Natural killer cell (primary cell): Measurements from ENCODE around the gene ZNF749. TPM values are rescaled to one million over a fixed set of nuclear protein-coding genes. Genes with fewer than 3 reads are reported as not detected.

ENCODE experiments used
- ATAC-seq, 3 donors: fragments of 150-1000 bp in 2 of 3; fragments of 200-7000 bp in 1 of 3; cut with Tn5 transposase; 1 replicate in 1 of 3; 2 replicates in 2 of 3; pipeline ENCODE4 v1.10.0; 2021; ENCODE audit warnings: mild to moderate bottlenecking in 2 of 3, moderate library complexity in 2 of 3
- DNase-seq, 2 donors: peaks; one replicate each; pipeline versions ENCODE4 v3.0.0 to v3.0.0-alpha.2; 2013 to 2021; ENCODE audit warnings: mixed read lengths in 1 of 2
- H3K27ac ChIP-seq: one replicate; pipeline ENCODE4 v1.5.1; 2013; ENCODE audit warnings: mild to moderate bottlenecking, low read length
- H3K27me3 ChIP-seq: one replicate; pipeline ENCODE4 v1.6.1; 2013; ENCODE audit warnings: low read length; ENCODE audit not compliant: control insufficient read depth, insufficient read depth
- H3K36me3 ChIP-seq: one replicate; pipeline ENCODE4 v1.6.1; 2013; ENCODE audit warnings: low read length; ENCODE audit not compliant: control insufficient read depth, insufficient read depth
- H3K4me1 ChIP-seq: one replicate; pipeline ENCODE4 v1.6.1; 2013; ENCODE audit warnings: low read length; ENCODE audit not compliant: control insufficient read depth, insufficient read depth
- H3K4me3 ChIP-seq: one replicate; pipeline ENCODE4 v1.5.1; 2013; ENCODE audit warnings: low read length
- H3K9me3 ChIP-seq: one replicate; pipeline ENCODE4 v1.6.1; 2013; ENCODE audit warnings: low read length; ENCODE audit not compliant: control insufficient read depth, insufficient read depth
- H3K27ac Mint-ChIP-seq, 2 donors: one replicate each; pipeline ENCODE4 v1.8.0; 2022; ENCODE audit warnings: mild to moderate bottlenecking in 2 of 2, mixed read lengths in 2 of 2, moderate library complexity in 1 of 2
- H3K27me3 Mint-ChIP-seq, 2 donors: one replicate each; pipeline ENCODE4 v1.8.0; 2022; ENCODE audit warnings: low read depth in 2 of 2, mixed read lengths in 2 of 2
- H3K36me3 Mint-ChIP-seq: one replicate; pipeline ENCODE4 v1.8.0; 2022; ENCODE audit warnings: mixed read lengths
- H3K4me1 Mint-ChIP-seq, 2 donors: one replicate each; pipeline ENCODE4 v1.8.0; 2022; ENCODE audit warnings: mixed read lengths in 2 of 2
- H3K4me3 Mint-ChIP-seq: one replicate; pipeline ENCODE4 v1.8.0; 2022; ENCODE audit warnings: mild to moderate bottlenecking, moderate library complexity, mixed read lengths
- H3K9me3 Mint-ChIP-seq, 2 donors: one replicate each; pipeline ENCODE4 v1.8.0; 2022; ENCODE audit warnings: mixed read lengths in 2 of 2
- WGBS: methylation state at CpG from one replicate; pipeline ENCODE4 v1.1.7; 2013; ENCODE audit warnings: missing lambda C conversion rate; ENCODE audit not compliant: insufficient coverage; 5-methylcytosine and 5-hydroxymethylcytosine counted together
- intact Hi-C: fragments of 100-400 bp; cut with micrococcal nuclease; formaldehyde crosslinking; loops from one replicate; pipeline ENCODE4 v1.14.2; 2022
- total RNA-seq, 4 donors: library from RNA; stranded (reverse); fragments of 120-200 nt in 1 of 4; gene quantifications; one replicate each; pipeline versions ENCODE4 v1.2.3 to v1.2.4, GENCODE V29; 2013 to 2022
- TF ChIP-seq, protein P1 (sequence below): fragments of 200-600 bp; IDR thresholded peaks from one replicate; pipeline ENCODE4 v1.8.0; 2022; ENCODE audit warnings: antibody characterized with exemption

Gene ZNF749
- 1 to 10 TPM; 7.0 to 9.8 (median 7.8) TPM for total RNA-seq
- 14.1 TPM for total RNA-seq (2013)

DNA sequence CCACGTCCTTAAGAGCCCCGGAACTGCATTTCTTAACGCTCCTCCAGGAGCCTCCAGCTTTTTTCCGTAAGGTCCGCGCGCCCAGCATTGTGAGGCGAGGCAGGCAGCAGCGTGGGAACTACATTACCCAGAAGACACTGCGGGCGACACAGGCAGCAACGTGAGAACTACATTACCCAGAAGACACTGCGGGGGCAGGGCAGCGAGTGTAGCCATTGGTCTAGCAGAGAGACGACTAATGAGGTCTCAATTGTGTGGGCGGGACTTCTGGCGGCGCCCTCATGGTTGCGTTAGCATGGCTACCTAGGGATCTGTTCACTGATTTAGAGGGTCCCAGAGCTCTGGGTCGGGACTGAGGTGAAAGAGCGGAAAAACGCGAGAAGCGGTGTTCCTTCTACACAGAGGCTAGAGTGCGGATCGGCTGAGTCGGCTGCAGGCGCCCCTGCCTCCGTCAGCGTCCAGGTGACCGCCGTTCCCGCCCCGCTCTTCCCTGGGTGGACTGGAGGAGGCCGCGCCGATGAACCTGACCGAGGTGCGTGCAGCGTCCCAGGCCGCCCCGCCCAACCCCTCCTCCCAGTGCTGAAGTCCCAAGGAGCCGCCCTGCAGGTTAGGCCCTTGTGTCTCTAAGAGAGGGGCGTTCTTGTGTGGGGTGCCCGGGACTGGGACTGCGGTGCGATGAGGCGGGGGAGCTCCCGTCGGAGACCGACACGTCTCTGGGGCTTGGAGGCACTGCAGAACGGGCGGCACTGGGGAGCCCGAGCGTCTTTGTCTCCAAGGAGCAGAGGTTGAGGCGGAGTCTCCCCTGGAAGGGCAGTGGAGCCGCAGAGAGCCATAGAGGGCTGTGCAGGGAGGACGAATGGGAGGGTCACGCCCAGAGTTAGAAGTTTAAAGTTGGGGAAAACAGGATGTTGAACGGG is at the start of gene ZNF749:
Gene ZNF749, plus strand, starts transcription at position 264 of the 917 bp plus-strand sequence. Its CDS starts 254 bp downstream, at position 518.
- H3K4me1 ChIP-seq: peaks cover 14% of the 10 kb centered on the region
- DNase-seq: peak; percentile 92 to 99
- H3K4me3 Mint-ChIP-seq: peak within 1 kb of the TSS; percentile 99
- H3K27me3 ChIP-seq: no peaks in the 10 kb centered on the region
- no peaks in the 10 kb centered on the region for H3K36me3 ChIP-seq
- peaks cover 0 to 2% of the 10 kb centered on the region in 2 donors for H3K27me3 Mint-ChIP-seq
- TF ChIP-seq, protein P1, sequence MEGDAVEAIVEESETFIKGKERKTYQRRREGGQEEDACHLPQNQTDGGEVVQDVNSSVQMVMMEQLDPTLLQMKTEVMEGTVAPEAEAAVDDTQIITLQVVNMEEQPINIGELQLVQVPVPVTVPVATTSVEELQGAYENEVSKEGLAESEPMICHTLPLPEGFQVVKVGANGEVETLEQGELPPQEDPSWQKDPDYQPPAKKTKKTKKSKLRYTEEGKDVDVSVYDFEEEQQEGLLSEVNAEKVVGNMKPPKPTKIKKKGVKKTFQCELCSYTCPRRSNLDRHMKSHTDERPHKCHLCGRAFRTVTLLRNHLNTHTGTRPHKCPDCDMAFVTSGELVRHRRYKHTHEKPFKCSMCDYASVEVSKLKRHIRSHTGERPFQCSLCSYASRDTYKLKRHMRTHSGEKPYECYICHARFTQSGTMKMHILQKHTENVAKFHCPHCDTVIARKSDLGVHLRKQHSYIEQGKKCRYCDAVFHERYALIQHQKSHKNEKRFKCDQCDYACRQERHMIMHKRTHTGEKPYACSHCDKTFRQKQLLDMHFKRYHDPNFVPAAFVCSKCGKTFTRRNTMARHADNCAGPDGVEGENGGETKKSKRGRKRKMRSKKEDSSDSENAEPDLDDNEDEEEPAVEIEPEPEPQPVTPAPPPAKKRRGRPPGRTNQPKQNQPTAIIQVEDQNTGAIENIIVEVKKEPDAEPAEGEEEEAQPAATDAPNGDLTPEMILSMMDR: no peak
- peak within 1 kb of the TSS; percentile 70 for H3K27ac ChIP-seq
- intact Hi-C loops: loop anchor here (1.0 kb wide), 5 partner anchors 24 to 246 kb away; partner anchors contain the start of genes ZNF17, ZNF548, ZNF550 and ZNF551
- peak within 1 kb of the TSS; percentile 87 to 88 for H3K27ac Mint-ChIP-seq
- peak; percentile 99 to 100 (median 100) for ATAC-seq
- peaks cover 21 to 41% of the 10 kb centered on the region in 2 donors for H3K4me1 Mint-ChIP-seq
- peak within 1 kb of the TSS; percentile 62 for H3K4me3 ChIP-seq
- no peaks in the 10 kb centered on the region for H3K9me3 ChIP-seq
- H3K36me3 Mint-ChIP-seq: peaks cover 9% of the 10 kb centered on the region
- peaks cover 2 to 3% of the 10 kb centered on the region in 2 donors for H3K9me3 Mint-ChIP-seq
- under 1% methylated on average over 61 of the region's 61 CpGs for WGBS

DNA sequence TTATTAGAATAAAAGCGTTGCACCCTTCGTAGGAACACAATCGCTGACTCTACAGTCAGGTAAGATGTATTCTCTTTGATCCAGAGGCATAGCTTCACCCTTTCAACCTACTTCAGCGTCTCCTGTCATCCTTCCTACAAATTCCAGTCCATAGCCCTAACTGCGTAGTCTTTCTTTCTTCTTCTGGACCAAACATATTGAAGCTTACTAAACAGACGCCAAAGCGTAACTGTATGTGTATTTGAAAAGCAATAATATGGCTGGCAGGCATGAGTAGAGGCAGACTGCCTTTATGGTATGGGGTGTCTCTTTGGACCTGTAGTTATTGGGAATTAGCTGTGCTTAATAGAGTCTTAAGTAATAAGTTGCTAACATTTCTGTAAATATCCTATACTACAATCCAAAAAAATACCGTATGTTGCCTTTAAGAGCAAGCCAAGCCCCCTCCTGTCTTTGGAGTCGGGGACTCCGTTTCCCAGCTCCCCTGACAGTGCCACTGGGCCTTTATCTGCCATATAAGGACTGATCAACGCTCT is 45.9 kb upstream of the ZNF749 start:
- WGBS: 59% methylated on average over 10 of the region's 11 CpGs
- Histone ChIP-seq H3K27me3 (no peaks in the 10 kb centered on the region), H3K9me3 (no peaks in the 10 kb centered on the region), H3K4me3 (peak overlapping the region; percentile 81), H3K27ac (peak overlapping the region; percentile 95), H3K36me3 (peaks cover 8% of the 10 kb centered on the region), H3K4me1 (peaks cover 19% of the 10 kb centered on the region)
- Mint-ChIP-seq H3K27me3 (peaks cover 0 to 4% of the 10 kb centered on the region in 2 donors), H3K27ac (peak overlapping the region; percentile 97 to 98), H3K4me1 (peaks cover 30 to 43% of the 10 kb centered on the region in 2 donors), H3K9me3 (no peaks in the 10 kb centered on the region), H3K4me3 (peak overlapping the region; percentile 94), H3K36me3 (peaks cover 3% of the 10 kb centered on the region)
- TF ChIP-seq, protein P1: no peak
- ATAC-seq: no peak
- DNase-seq: no peak
- intact Hi-C loops: loop anchor here (1.0 to 10.0 kb wide), 6 partner anchors 22 to 616 kb away; partner anchors contain the start of genes TRAPPC2B, ZNF17, ZNF304 and ZNF547

DNA sequence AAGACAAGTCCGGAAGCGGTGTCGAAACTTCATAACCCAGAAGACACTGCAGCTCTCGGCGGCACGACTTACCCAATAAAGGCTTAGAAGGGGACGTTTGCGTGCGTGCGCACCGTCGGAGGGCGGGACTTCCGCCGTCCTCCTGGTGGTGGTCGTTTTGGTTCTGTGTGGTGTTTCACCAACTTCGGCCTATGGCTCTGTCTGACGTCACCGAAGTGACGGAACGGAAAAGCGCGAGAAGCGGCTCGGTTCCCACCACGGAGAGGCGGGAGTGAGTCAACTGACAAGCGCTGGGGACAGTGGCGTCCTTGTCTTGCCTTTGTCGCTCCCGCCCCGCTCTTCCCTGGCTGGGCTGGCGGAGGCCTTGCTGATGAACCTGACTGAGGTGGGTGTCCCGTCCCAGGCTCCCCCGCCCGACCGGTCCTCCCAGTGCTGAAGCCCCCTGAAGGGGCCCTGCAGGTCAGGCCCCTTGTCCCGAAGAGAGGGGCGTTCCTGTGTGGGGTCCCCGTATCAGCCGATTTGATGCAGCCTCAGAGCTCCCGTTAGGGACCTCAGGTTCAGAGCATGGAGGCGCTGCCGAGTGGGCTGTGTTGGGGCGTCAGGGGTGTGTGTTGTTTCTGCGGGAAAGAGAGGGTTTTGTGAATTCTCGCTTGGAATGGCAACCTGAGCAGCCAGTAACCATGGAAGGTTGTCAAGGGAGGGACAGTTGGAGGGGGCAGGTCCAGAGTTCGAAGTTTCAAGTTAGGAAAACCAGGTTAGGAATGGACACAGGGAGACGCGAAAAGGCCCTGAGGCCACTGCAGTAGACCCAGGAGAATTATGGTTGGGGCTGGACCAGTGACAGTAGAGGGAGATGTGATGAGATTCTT is 45.2 kb upstream of the ZNF749 start, which contains the start of gene ZNF548:
Gene ZNF548, plus strand, starts transcription at position 125 of the 869 bp plus-strand sequence. Its CDS starts 246 bp downstream, at position 371.
- 1% methylated on average over 50 of the region's 50 CpGs for WGBS
- ATAC-seq (peak; percentile 90 to 98 (median 92)), DNase-seq (peak; percentile 99)
- Histone ChIP-seq H3K9me3 (no peaks in the 10 kb centered on the region), H3K27ac (peak within 1 kb of the TSS; percentile 95), H3K36me3 (peaks cover 8% of the 10 kb centered on the region), H3K4me1 (peaks cover 23% of the 10 kb centered on the region), H3K27me3 (no peaks in the 10 kb centered on the region), H3K4me3 (peak within 1 kb of the TSS; percentile 81)
- Mint-ChIP-seq H3K36me3 (peaks cover 10% of the 10 kb centered on the region), H3K27ac (peak within 1 kb of the TSS; percentile 97 to 98), H3K9me3 (no peaks in the 10 kb centered on the region), H3K4me3 (peak within 1 kb of the TSS; percentile 94), H3K4me1 (peaks cover 37 to 48% of the 10 kb centered on the region in 2 donors), H3K27me3 (peaks cover 0 to 4% of the 10 kb centered on the region in 2 donors)
- intact Hi-C loops: loop anchor here (1.0 to 10.0 kb wide), 6 partner anchors 21 to 615 kb away; partner anchors contain the start of genes TRAPPC2B, ZNF17, ZNF304 and ZNF547
- TF ChIP-seq, protein P1: no peak
